ENCODE data around the gene CRYBB1.

Gene CRYBB1

DNA sequence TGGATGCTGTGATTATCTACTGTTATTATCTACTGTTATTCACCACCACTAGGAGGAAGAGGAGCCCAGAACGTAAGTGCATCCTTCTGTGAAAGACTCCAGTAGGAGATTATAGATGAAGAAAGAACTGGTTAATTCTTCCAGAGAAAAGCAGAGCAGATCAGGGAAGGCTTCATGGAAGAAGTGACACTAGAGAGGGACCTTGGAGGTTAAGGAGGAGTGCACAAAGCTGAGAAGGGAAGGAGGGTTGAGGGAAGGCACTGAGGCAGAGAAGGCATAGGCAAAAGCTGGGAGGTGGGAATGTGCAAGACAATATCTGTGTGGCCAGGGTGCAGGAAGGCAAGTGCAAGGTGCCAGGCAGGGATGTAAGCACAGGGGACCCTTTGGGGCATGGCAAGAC lies 13.5 kb downstream of the CRYBB1 start:
- DNase-seq (ENCODE audit: low spot score): no peak

DNA sequence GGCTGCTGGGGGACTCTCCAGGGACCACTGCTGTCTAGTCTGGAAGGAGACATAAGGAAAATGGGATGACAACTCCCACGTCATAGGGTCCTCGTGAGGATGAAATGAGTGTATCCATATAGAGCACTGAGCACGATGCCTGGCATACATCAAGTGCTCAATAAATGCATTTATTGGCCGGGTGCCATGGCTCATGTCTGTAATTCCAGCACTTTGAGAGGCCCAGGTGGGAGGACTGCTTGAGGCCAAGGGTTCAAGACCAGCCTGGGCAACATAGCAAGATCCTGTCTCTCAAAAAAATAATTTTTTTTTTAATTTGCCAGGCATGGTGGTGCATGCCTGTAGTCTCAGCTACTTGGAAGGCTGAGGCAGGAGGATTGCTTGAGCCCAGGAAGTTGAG lies 15.7 kb downstream of the CRYBB1 start:
- DNase-seq (ENCODE audit: low spot score): no peak

DNA sequence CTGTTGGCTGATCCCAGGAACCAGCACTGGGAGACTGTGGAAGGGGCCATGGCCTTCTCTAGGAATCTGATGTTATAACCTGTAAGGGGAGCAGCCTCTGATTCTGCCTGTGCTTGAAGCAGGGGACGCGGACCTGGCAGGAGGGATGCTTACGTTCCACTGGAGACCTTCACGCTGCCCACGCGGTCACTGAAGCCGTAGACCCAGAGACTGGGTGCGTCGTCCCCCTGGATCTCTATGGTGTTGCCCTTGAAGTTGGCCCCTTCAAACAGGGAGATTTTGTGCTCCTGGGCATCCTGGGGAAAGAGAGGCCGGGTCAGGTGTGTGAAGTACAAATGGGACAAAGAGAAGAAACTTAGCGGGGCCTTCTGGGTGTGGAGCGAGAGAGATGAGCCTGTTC lies 16.1 kb downstream of the CRYBB1 start:
- DNase-seq (ENCODE audit: low spot score): no peak

DNA sequence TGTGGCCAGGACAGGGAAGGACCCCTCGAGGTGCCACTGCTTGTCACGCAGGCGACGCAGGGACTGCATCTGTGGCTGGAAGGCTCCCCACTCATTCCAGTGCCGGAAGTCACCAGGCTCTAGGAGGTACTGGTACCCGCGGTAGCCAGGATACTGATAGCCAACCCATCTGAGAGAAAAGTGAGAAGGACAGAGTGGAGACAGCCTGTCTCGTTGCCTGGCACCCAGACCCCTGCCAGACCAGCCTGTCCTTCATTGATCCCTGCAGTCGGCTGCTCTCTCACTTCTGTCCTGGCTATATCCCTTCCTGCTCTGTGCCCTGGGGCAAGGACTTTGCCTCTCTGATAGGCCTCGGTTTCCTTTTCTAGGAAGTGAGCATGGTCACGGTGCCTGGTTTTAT lies 18.3 kb downstream of the CRYBB1 start:
- no peak for DNase-seq (ENCODE audit: low spot score)

DNA sequence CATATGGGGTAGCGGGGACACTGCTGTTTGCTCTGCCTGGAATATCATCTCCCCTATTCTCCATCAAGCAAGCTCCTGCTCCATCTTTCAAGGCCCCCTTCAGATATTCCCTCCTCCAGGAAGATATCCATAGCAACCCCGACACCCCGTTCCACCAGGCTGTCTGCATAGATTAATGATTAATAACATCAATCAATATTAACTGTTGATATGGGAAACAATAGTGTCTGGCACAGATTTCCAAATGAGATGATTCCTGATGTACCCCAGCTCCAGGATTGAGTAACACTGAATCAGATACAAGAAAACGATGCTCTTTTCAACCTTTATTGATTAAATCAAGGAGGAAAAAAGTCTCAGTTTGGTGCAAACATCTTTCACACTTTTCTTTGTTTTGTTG lies 20.3 kb downstream of the CRYBB1 start:
- no peak for DNase-seq (ENCODE audit: low spot score)

DNA sequence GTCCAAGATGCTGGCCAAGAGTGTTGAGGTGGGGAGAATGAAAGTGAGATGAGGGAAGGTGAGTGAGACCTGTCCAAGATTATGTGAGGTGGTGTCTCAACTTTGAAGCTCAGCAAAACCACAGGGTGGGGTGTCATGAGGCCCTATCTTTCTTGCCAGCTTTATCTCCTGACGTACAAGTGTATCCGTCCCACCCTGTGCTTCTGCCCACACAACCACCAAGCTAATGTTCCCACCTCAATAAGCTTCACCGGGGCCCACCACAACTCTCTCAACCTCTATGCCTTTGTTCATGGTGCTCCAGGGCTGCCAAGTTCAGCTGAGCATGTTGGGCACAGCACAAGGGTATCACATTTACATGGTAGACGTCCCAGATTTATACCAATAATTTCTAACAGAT lies 20.8 kb downstream of the CRYBB1 start:
- DNase-seq (ENCODE audit: low spot score): no peak

DNA sequence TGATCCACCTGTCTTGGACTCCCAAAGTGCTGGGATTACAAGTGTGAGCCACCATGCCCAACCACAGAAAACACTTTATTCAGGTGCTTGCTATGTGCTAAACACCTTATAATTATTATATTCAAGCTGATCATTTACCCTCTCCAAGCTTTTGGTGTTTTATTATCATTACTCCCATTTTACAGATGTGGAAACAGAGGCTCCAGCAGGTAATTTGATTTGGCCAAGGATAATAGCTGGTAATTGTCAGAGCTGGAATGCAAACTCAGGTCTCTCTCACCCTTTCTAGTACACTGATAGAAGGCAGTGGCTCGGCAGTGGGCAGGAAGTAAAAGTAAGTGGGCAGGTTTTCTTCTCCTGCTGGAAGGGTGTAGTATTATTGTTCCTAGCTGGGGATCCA lies 24.1 kb downstream of the CRYBB1 start:
- no peak for DNase-seq (ENCODE audit: low spot score)

DNA sequence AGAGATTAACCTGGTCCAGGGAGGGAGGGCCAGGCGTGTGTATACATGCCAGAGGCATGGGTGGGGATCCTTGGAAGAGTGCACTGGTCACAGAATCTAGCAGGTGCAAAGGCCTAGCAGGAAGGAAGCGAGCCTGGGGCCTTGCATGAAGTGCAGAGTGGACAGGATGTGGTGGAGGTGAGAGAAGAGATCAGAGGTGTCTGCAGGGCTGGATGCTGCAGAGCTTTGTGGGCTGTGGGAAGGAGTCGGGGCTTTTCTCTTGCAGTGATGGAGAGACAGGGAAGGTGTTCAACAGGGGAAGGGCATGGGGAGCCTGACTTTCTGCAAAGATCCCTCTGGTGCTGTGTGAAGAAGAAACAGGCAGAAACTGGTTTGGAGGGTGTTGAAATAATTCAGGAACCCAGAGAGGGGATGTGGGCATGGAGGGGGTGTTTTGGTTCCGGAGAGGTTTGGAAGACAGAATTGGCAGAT lies 25.4 kb downstream of the CRYBB1 start:
- no peak for DNase-seq (ENCODE audit: low spot score)

DNA sequence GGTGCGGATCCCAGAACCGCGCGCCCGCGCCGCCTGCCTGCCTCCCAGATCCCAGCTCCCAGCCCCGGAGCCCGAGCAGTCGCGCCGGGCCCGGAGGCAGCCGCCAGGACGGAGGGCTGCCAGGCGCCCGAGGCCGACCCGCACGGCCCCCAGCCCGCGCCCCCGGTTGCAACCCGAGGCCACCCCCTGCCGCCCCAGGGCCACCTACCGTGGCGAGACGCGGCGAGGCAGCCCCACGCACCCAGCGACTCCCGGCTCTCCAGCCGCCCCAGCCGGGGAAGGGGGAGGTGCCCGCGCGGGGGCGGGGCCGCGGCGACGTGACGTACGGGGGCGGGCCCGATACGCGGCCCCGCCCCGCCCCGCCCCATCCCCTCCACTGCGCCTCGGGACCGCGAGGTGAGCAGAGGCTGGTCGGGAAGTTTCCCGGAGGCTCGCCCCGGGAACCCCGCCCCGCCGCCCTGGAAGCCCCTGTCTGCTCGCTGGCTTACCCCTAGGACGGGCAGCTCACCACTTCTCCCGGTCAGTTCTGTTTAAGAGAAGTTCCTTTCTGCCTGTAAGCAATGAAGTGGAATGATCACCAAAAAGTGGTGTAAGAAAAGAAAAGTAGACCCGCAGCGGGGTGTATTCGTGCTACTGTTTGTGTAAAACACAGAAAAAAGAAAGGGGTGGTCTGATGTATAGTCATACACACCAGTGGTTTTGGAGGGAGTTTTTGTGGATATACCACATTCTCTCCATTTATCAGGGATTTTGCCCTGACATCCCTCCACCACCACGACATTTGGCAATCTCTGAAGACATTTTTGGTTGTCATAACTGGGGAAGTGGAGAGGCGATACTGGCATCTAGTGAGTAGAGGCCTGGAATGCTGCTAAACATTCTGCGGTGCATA lies 27.7 kb downstream of the CRYBB1 start, which contains the start of gene TPST2:
Gene TPST2, minus strand, starts transcription at position 288 of the 892 bp plus-strand sequence. CDS start 48,502 bp downstream, outside the sequence.
- DNase-seq (ENCODE audit: low spot score): peak; percentile 97

DNA sequence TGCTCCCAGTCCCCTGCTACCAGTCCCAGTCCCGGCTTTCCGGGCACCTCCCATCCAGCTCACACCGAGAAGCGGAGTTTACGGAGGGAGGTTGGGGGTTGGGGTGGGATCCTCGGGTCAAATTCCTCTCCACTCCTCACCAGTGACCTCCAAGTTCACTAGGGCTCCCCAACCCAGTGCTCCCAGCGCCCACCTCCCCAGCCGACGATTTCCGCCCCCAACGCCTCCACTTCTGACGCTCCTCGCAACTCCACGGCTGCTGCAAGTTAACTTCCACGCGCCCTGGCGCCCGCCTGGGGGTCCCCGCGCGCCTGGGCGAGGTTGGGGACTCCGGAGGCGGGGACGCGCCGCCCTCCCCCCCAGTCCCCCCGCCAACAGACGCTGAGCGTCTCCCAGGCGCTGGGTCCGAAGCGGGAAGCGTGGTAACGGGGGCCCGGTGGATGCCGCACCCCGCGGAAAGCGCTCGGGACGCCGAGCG lies 28.4 kb downstream of the CRYBB1 start:
- DNase-seq (ENCODE audit: low spot score): peak; percentile 59

DNA sequence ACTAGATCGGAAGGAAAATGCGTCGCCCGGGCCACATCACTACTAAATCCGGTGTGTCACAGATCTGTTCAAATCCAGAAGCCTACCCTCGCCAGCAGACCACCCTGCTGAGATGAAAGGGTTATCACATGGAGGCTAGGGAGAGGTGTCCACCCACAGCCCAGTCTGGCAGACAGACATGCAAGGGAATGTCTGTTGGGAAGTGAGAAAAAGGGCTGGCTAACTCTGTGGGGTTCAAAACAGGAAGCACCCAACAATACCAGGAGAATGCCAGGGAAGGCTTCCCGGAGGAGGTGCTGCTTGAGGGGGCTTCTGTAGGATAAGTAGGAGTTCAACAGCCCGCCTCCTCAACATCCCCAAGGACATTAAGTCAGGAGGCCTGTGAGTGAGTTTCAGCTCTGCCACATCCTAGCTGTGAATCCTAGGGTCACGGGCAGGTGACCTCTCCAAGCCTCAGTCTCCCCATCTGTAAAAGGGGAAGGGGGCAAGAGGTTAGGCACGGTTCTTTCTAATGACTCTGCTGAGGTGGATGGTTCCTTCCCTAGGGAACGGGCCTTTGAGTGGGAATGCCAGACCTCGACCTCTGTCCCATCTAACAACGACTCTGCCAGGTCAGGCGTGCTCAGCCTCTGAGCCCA lies 29.0 kb downstream of the CRYBB1 start:
- no peak for DNase-seq (ENCODE audit: low spot score)

DNA sequence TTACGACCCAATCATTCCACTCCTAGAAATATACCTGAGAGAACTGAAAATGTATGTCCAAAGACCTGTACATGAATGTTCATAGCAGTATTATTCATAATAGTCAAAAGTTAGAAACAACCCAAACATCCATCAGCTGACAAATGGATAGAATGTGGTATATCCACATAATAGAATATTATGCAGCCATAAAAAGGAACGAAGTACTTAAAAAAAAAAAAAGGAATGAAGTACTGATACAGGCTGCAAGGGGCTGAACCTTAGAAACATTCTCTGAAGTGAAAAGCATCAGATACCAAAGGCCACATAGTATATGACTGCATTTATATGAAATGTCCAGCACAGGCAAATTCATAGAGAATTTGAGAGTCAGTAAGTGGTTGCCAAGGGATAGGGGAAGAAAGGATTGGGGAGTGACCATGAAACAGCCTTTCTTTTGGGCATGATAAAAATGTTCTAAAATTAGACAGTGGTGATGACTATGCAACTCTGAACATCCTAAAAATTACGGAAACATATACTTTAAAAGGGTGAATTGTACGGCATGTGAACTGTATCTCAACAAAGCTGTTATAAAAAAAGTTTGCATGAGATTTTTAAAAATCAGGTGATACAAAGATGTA lies 29.7 kb downstream of the CRYBB1 start:
- DNase-seq (ENCODE audit: low spot score): no peak

DNA sequence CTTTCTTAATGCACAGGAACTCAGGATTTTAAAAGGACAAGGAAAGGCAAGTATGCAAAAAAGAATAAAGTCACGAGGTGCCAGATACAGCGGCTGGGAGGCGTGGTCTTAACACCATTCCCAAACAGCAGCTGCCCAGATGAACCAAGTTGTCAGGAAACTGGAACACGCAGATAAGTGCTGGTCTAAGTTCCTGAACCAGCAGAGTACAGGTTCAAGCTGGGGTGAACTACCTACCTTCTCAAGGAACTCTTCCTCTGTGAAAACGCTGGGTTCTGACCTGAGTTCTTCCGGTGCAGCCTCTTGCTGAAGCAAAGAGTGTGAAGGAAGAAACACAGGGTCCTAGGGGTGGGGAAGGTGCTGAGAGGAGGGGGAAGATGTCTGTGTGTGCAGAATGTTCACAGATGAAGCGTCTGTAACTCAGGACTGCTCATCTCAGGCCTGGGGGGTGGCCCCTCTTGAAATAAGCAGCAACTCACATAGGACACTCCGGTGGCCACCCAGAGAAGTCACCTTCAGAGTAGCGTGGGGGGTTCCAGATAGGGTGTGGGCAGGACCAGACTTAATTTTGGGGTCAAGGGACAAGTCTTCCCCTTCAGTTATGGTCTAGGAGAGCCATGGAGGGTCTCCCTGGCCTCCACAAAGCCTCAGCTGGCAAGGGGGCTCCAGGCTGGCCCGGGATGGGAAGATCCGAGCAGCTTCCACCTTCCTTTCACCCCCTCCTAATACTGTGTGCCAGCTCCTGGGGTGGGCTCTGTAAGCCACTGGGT lies 31.1 kb downstream of the CRYBB1 start:
- no peak for DNase-seq (ENCODE audit: low spot score)

DNA sequence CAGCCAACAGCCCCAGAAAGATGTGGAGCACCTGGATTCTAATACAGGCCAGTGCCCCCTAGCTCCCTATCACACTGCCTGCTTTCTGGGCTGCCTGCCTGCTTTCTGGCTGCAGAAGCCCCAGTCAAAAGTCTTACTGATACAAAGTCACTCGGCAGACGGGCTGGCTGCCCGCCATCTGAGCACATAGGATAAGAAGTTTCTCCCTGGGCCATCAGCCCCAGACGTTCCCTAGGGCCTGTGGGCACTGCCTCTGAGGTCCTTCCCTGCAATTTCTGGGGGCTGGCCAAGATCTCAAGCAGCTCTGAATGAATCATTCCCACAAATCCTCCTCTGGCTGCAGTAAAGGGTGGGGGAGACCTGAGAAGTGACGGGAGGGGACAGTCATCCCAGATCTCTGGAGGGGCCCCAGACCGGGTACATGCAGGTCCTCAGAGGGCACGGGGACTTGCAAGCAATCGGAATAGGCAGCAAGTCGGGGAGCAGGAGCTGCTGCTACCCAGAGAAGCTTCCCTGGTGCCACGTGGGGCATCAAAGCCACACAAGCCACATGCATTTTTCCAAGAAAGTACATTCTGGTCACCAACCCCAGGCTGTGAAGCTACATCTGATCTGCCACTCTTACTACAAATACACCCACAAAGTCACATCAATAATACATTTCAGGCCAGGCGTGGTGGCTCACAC lies 32.6 kb downstream of the CRYBB1 start:
- peak; percentile 73 for DNase-seq (ENCODE audit: low spot score)

DNA sequence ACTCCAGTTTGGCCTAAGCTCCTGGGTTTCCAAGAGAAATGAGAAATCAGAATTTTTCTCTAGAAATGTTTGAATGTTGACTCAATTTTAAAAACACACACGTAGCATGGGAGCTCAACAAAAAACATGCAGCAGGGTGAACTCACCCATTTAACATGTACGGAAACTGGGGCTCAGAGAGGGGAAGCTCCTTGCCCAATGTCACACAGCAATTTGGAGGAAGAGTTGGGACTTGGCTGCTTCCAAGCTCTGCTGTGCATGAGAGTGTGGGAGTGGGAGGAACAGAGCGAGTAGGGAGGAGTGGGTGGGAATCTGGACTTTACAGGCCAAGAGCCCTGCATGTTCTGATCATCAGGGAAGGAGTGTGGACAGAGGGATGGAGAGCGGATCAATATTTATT lies 33.8 kb downstream of the CRYBB1 start:
- no peak for DNase-seq (ENCODE audit: low spot score)

DNA sequence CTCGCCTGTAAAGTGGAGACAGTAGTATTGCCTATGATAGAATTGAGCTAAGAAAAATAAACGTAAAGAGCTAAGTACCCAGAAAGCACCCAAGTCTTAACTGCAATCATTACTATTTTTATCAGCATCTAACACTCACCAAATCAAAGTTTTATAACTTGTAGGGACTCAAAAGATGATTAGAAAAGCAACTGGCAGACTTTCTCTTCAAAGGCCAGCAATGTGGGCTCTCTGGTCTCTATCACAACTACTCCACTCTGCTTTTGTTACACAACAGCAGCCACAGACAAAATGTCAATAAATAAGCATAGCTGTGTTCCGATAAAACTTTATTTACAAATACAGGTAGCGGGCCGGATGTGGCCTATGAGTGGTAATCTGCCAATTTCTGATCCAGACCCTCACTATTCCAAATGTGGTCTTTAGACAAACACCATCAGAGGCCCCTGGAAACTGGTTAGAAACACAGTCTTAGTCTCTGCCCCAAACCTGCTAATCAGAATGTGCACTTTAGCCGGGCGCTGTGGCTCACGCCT lies 36.1 kb downstream of the CRYBB1 start:
- DNase-seq (ENCODE audit: low spot score): no peak

DNA sequence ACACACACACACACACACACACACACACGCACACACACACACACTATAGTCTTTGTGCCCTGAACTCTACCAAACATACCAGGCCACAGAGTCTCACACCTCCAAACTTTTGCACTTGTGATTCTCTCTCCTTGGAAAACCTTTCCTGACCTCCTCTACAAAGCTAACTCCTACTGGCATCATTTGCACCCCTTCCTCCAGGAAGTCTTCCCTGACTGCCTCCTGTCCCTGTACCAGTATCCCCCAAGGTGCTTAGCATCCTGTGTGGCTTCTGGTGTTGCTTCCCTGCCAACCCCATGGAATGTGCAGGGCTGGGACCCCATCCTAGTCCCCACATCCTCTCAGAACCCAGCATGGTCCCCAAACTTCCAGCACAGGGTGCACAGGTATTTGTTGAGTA lies 36.8 kb downstream of the CRYBB1 start:
- no peak for DNase-seq (ENCODE audit: low spot score)

DNA sequence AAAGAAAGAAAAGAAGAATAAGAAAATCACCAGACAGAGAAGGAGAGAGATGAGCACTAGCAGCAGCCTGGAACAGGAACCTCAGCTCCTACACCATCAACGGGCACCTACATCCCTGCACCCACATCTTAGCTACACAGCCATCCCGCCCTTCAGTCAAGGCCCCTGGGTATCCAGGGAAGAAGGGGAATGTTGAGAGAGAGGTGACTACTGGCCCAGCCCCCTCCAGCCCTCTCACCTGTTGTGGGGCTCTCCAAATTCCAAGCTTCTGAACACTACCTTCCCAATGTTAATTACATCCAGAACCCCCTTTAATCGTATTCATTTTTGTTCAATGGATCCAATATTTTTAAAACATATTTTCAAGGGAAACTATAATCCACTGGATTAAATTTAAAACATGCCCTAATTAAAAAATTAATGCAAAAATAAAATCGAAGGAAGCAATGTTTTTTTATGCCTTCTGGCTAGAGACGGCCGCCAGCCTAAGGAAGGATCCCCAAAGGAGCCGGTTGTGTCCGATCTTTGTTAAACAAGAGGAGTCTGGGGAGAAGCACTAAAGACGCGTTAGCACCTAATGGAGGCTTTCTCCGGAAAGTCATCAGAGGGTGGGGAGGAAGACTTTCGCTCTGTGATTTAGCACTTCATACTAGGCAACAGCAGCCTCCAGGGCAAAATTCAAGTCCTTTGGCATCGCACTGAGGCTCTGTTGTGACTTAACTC lies 37.4 kb downstream of the CRYBB1 start:
- no peak for DNase-seq (ENCODE audit: low spot score)

DNA sequence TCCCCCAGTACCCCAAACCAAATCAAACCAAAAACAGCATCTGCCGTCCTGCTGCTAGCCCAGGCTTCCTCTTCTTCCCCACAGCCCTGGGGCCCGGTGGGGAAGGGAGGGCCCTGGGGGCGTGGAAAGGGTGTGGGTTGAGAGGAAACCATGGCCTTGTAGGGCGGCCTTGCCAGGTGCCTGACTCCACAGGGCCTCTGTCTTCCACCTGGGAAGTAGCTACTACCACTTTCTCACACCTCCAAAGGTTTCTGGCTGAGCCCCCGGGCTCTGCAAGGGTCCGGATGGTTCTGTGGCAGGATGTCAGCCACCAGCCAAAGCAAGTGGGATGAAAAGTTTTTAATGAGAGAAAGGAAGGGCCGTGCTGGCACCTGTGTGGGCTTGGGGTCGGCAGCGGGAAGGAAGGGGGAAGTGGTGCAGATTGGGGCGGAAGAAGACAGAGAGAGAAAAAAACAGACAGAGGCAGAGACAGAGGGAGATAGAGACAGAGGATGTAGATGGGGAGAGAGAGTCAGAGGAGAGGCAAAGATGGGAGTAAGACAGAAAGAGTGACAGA lies 38.4 kb downstream of the CRYBB1 start:
- DNase-seq (ENCODE audit: low spot score): no peak

DNA sequence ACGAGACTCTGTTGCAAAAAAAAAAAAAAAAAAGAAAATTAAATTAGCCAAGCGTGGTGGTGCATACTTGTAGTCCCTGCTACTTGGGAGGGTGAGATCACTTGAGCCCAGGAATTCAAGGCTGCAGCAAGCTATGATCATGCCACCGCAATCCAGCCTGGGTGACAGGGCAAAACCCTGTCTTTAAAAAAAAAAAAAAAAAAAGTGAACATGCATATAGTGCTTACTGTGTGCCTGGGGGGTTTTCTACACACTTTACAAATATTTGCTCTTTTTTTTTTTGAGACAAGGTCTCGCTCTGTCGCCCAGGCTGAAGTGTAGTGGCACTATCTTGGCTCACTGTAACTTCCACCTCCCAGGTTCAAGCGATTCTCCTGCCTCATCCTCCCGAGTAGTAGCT lies 40.7 kb downstream of the CRYBB1 start:
- DNase-seq (ENCODE audit: low spot score): no peak

Data from D341Med (cell line).